Tongue (tissue), 3 donors: ENCODE results near the gene BLM. TPM values are rescaled to one million over a fixed set of nuclear protein-coding genes. Genes with fewer than 3 reads are reported as not detected.

ENCODE experiments used
- DNase-seq: peaks from one replicate; pipeline ENCODE4 v3.0.0-alpha.2; 2015
- small RNA-seq: library from RNA; depleted of rRNA; stranded (forward); fragments of <200 nt; gene quantifications from one replicate; pipeline ENCODE3, GENCODE V24; 2014; ENCODE audit warnings: low replicate concordance
- total RNA-seq: library from RNA; depleted of rRNA; stranded (reverse); fragments of >200 nt; gene quantifications from one replicate; pipeline ENCODE4 v1.2.3, GENCODE V29; 2014

The BLM gene
- total RNA-seq, 1 donor from 2014 or later, result 7.3 TPM

GRCh38 chr15:90851114-90851513 lies 134.0 kb downstream of the BLM start:
- no peak for DNase-seq

- no peak for DNase-seq
These were observed 134.8 kb downstream of the BLM start for GRCh38 chr15:90851940-90852339.

DNA sequence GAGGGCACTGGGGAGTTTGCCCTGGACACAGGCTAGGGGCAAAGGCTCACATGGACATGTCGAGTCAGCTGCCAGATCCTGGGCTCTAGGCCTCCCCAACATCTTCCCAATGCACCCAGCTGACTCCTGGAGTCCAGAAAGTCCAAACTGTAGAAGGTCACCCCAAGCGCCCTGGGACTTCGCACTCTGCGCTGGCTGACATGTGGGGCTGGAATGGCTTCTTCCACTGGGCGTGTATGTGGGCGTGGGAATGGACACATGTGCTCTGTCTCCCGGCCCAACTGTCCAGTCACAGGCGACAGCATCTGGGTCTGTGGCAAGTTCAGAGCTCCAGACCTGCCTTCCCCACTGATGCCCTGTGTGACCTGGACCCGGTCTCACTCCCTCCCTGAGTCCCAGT lies 138.0 kb downstream of the BLM start:
- no peak for DNase-seq

- no peak for DNase-seq
These were observed 140.2 kb downstream of the BLM start for GRCh38 chr15:90857337-90857736.

DNA sequence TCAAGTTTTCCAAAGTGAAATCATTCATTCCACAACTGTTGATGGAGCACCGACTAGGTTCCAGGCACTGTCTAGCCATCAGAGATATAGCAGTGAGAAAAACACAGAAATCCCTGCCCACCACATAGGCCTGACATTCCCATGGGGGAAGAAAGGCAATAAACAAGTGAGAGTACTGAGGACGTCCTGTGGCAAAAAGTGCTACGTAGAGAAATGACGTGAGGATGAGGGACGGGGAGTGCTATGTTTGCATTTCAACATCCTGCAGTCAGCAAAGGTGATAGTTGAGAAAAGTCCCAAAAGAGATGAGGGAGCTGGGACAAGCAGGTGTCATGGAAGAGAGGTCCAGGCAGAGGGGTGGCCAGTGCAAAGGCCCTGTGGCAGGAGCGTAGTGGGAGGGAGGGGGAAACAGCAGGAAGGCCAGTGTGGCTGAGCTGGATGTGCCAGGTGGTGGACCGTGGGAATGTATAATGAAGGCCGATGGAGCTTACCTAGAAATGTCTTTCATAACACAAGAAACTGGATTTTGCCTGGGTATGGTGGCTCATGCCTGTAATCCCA lies 140.8 kb downstream of the BLM start:
- DNase-seq, result no peak

GRCh38 chr15:90859234-90860131 lies 142.3 kb downstream of the BLM start:
- DNase-seq, result no peak

GRCh38 chr15:90860450-90860849 lies 143.3 kb downstream of the BLM start:
- DNase-seq, result no peak

DNA sequence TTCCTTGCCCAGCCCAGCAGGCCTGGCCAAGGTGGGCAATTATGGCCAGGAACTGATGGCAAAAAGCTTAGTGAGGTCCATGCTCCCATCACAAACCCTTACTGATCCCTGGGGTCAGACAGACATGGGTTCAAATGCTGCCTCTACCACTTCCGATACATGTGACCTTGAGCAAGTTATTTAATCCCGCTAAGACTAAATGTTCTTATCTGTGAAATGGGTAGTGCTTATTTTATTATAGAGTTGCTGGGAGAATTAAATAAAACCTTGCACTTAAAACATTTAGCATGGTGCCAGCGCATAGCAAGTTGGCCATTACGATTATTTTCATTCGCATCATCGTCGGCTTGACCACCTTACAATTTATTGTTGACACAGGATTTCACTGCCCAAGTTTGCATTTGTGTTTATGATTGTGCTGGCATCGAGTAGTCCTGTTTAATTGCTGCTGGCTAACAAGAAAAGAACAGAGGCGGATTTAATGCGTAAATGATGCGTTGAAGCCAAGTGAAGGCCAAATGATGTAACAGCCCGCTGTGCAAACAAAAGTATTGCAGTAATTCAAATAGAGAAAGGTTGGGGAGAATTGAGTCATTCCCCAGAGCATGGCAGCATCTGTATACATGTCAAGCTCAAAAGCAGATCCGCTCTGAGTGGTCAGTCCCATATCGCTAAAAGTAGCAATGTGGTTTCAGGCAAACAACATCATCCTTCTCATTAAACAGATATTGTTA lies 144.0 kb downstream of the BLM start:
- no peak for DNase-seq

DNA sequence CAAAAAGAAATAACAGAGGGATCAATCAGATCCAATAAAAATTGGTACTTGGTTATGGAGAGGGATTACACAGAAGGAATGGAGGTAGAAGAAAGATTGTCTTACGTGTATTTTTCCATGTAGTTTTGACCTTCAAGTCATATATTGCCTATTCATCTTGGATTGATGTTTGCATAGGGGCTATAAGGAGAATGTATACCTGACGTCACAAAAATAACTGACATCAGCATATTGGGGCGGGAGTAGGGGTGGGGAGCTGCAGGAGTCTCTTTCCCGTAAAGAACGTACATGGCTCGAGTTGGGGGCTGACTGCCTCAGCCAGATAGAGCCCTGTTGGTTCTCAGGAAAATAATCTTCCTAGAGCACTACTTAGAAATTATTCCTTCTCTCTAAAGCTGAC lies 145.3 kb downstream of the BLM start:
- DNase-seq, result no peak

DNA sequence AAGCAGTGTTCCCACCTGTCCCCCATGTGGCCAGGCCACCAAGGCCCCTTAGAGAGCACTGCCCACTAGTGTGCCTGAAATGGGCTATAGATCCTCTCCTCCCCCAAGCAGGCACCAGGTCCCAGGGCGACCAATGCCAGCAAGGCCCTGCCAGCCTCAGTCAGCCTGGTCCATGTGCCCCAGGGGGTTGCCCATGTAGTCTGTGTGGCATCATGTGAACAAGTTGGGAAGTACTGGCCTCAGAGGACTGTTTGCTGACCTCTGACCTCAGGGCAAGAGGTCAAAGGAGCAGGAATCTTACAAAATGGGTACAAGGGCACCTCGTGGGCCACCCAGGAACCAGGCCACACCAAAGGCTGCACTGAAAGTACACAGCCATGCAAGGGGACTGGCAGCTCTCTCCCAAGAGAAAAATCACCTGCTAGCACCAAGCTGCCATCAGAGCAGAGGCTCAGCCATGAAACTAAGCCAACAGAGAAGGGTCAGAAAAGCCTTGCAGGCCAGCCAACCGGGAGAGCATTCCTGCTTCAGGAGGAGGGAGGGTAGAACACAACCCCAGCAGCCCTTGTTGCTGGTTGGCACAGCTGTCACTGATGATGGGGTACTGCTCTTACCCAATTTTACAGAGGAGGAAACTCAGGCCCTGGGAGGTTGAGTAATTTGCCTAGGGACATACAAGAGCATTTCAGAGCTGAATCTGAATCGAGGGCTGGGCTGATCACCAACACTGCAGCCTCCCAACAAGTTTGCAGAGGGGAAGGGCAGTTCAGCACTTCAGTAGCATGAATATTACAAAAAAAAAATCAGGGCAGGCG lies 146.0 kb downstream of the BLM start:
- DNase-seq, result no peak

DNA sequence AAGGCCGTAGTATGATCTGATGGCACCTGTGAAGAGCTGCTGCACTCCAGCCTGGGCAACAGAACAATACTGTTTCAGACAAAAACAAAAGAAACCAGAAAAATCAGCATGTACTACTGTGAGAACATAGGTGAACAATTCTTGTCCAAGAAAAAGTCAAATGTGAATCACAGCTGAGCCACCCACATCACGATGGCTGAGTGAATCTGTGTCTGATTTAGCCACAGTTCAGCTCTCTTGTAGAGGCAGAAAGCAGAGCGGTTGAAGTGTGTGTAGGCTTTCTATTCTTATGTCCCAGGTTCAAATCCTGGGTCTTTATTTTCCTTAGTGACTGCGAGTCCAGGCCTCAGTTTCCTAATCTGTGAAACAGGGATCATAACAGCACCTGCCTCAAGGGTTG lies 146.8 kb downstream of the BLM start:
- no peak for DNase-seq

- DNase-seq, result no peak
These were observed 147.4 kb downstream of the BLM start for GRCh38 chr15:90864507-90864906.

DNA sequence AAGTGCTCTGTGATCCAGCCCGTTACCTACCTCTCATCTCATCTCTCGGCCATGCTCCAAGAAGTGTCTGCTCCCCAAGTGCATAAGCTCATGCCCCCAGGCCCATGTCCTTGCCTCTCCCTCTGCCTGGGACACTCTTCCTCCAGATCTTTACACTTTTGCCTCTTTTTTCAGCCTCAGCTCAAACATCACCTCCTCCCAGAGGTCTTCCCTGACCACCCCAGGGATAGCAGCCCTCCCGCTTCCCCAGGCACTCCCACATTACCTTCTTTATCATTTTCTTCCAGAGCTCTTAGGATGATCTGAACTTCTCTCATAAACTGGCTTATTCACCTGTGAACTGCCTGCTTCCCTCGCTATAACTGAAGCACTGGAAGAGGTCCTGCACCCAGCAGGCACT lies 148.6 kb downstream of the BLM start:
- no peak for DNase-seq

Small RNAs within 50 kb of the gene (small RNA-seq; reads per million reads assigned to genes)
- not detected for gene RF00093
- gene RN7SL363P, result not detected

Other genes with a start within 250 kb of the BLM start
- 31.5 TPM for gene CRTC3, start 187.4 kb upstream of the BLM start, total RNA-seq
- 27.8 TPM for gene FURIN, start 151.2 kb downstream of the BLM start, total RNA-seq
- 40.1 TPM for gene FES, start 167.2 kb downstream of the BLM start, total RNA-seq
- gene MAN2A2, start 186.0 kb downstream of the BLM start, total RNA-seq, result 17.0 TPM
- 9.4 TPM for gene HDDC3, start 215.2 kb downstream of the BLM start, total RNA-seq
- 51.6 TPM for gene UNC45A, start 217.9 kb downstream of the BLM start, total RNA-seq
- gene RCCD1, start 237.5 kb downstream of the BLM start, total RNA-seq, result 21.3 TPM